ENCODE results near the gene SH3RF2. TPM values are rescaled to one million over a fixed set of nuclear protein-coding genes. Genes with fewer than 3 reads are reported as not detected.

Gene SH3RF2
- total and polyA plus RNA-seq, 9 donors: 0.30 to 6.5 (median 0.81) TPM

- TF ChIP-seq POLR2A (IDR thresholded peaks at IDR 0.05): no peak
- TF ChIP-seq CTCF (IDR thresholded peaks at IDR 0.05): no peak
- TF ChIP-seq EP300 (IDR thresholded peaks at IDR 0.05): no peak
- Histone ChIP-seq H3K4me1 (ENCODE audit: insufficient read depth) (no peaks in the 10 kb centered on the region), H3K27ac (no peak overlapping the region), H3K27me3 (no peaks in the 10 kb centered on the region), H3K36me3 (no peaks in the 10 kb centered on the region), H3K9me3 (no peaks in the 10 kb centered on the region), H3K4me3 (no peak overlapping the region)
- DNase-seq: no peak
- intact Hi-C loops (cut with DNase I): no loop called here
Observed at GRCh38 chr5:145898171-145898570, 38.2 kb upstream of the SH3RF2 start.

DNA sequence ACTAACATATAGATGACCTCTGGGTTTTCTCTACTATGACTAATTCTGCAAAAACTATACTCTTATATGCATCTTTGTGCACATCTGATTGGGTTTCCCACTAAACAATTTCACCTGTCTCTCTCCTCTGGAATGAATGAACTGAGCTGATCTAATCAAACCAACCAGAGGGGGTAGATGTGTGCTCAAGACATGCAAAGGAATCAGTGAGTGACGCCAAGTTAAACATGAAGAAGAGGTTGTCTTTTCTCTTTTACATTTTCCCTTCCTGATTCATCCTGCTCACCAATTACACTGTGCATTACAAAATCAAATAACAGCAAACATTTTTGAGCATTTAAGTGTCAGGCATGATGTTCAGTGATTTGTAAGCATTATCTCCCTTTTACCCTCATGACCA lies 34.0 kb upstream of the SH3RF2 start:
- 89 to 92% (median 91%) methylated on average over 1 of the region's 1 CpG for WGBS, 3 donors
- no peak overlapping the region for H3K27ac ChIP-seq

DNA sequence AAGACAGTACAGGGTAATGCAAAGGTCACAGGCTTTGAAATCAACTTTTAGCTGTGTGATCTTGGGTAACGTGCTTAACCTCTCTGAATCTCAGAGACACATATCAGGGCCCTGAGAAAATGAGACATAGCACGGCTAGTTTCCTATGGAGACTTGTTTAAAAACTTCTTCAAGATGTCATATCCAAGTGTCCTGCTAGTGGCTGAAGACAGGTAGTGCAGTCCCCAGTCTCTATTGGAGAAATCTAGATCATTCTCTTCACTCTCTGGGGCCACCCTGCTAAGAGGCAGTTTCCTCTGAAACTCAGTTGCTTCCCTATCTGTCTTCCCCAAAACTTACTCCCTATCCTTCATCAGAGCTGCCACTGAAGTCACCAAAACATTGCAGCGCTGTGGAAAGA lies 33.3 kb upstream of the SH3RF2 start:
- Histone ChIP-seq H3K27me3 (no peaks in the 10 kb centered on the region), H3K9me3 (no peaks in the 10 kb centered on the region), H3K36me3 (no peaks in the 10 kb centered on the region), H3K4me3 (no peak overlapping the region), H3K4me1 (ENCODE audit: insufficient read depth) (no peaks in the 10 kb centered on the region), H3K27ac (no peak overlapping the region)
- DNase-seq: no peak
- WGBS, 3 donors: 68 to 79% (median 74%) methylated on average over 3 of the region's 3 CpGs
- TF ChIP-seq POLR2A (IDR thresholded peaks at IDR 0.05) (no peak), EP300 (IDR thresholded peaks at IDR 0.05) (no peak), CTCF (IDR thresholded peaks at IDR 0.05) (no peak)
- intact Hi-C loops (cut with DNase I): no loop called here

More for the DNA sequence above, 34.0 kb upstream of the SH3RF2 start:
- Histone ChIP-seq H3K4me3 (no peak overlapping the region), H3K36me3 (no peaks in the 10 kb centered on the region), H3K4me1 (ENCODE audit: insufficient read depth) (no peaks in the 10 kb centered on the region), H3K27me3 (no peaks in the 10 kb centered on the region), H3K9me3 (no peaks in the 10 kb centered on the region)
- intact Hi-C loops (cut with DNase I): no loop called here
- no peak for DNase-seq
- TF ChIP-seq POLR2A (IDR thresholded peaks at IDR 0.05) (no peak), CTCF (IDR thresholded peaks at IDR 0.05) (no peak), EP300 (IDR thresholded peaks at IDR 0.05) (no peak)

DNA sequence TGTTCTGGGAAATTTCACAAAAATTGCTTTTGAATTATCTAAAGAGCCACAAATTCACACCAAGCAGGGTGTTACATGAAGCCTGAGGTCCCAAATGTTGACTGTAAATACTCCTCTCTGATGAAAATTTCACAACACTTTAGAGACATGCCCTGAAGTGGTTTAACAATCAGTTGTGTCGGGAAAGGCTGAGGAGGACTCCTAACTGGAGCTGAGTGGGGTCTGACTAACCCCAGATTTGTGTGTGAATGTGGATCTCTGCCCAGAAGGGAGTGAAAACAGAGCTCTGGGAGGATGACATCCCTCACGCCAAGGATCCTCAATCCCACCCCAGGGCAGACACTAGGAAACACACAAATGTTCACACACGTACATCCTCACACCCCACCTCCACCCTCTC lies 32.5 kb upstream of the SH3RF2 start:
- no peak overlapping the region for H3K27ac ChIP-seq
- no peaks in the 10 kb centered on the region for H3K36me3 ChIP-seq
- H3K4me3 ChIP-seq: no peak overlapping the region
- TF ChIP-seq CTCF (IDR thresholded peaks at IDR 0.05) (no peak), POLR2A (IDR thresholded peaks at IDR 0.05) (no peak), EP300 (IDR thresholded peaks at IDR 0.05) (no peak)
- no peak for DNase-seq
- no peaks in the 10 kb centered on the region for H3K27me3 ChIP-seq
- intact Hi-C loops (cut with DNase I): no loop called here
- 14 to 21% (median 18%) methylated on average over 3 of the region's 3 CpGs for WGBS, 3 donors
- H3K4me1 ChIP-seq (ENCODE audit: insufficient read depth): no peaks in the 10 kb centered on the region
- H3K9me3 ChIP-seq: no peaks in the 10 kb centered on the region

DNA sequence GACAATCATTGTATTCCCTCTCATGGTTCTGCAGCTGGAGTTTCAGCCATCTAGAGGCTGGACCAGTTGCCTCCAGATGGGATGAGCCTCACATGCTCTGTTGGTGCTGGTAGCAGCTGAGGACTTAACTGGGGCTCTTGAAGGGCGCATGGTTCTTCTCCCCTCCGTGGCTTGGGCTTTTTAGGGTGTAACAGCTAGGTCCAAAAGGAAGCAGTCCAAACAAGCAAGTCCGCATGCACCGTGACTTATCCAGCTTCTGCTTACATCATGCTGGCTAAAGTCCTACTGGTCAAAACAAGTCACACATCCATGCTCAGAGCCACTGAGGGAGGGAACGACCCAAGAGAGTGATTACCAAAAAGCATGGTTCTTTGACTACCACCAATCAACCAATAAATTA lies 31.6 kb upstream of the SH3RF2 start:
- Histone ChIP-seq H3K36me3 (no peaks in the 10 kb centered on the region), H3K27ac (no peak overlapping the region), H3K27me3 (no peaks in the 10 kb centered on the region), H3K4me1 (ENCODE audit: insufficient read depth) (no peaks in the 10 kb centered on the region), H3K9me3 (no peaks in the 10 kb centered on the region), H3K4me3 (no peak overlapping the region)
- DNase-seq: no peak
- intact Hi-C loops (cut with DNase I): no loop called here
- TF ChIP-seq EP300 (IDR thresholded peaks at IDR 0.05): no peak
- no peak for TF ChIP-seq POLR2A (IDR thresholded peaks at IDR 0.05)
- no peak for TF ChIP-seq CTCF (IDR thresholded peaks at IDR 0.05)
- WGBS, 3 donors: 76 to 84% (median 81%) methylated on average over 5 of the region's 5 CpGs

Measured in ovary (tissue), 9 donors.